ENCODE measurements around the gene COL5A1.

Gene COL5A1

DNA sequence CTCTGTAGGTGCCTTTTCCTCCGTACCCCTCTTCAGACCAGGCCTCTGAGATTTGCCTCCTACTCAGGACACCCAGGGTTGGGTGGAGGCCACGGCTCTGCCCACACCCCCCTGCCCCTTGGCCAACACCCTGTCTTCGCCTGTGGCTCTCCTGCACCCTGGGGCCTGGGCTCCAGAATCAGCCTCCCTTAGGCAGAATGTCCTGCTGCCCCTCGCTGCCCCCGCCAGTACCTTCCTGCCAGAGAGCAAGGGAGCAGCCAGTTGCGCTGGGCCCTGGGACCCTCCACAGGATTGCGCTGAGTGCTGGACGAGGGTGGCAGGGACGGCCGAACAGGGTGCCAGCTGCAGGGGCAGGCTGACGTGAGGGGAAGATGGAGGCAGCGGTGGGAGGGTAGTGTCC, 53.5 kb downstream of the COL5A1 start:
- Mint-ChIP-seq H3K4me3 (no peak overlapping the region), H3K9me3 (no peaks in the 10 kb centered on the region), H3K36me3 (ENCODE audit: low read depth) (peaks cover 7% of the 10 kb centered on the region), H3K27ac (no peak overlapping the region), H3K27me3 (ENCODE audit: low read depth) (no peaks in the 10 kb centered on the region), H3K4me1 (peaks cover 5% of the 10 kb centered on the region)
- TF ChIP-seq, protein P1, sequence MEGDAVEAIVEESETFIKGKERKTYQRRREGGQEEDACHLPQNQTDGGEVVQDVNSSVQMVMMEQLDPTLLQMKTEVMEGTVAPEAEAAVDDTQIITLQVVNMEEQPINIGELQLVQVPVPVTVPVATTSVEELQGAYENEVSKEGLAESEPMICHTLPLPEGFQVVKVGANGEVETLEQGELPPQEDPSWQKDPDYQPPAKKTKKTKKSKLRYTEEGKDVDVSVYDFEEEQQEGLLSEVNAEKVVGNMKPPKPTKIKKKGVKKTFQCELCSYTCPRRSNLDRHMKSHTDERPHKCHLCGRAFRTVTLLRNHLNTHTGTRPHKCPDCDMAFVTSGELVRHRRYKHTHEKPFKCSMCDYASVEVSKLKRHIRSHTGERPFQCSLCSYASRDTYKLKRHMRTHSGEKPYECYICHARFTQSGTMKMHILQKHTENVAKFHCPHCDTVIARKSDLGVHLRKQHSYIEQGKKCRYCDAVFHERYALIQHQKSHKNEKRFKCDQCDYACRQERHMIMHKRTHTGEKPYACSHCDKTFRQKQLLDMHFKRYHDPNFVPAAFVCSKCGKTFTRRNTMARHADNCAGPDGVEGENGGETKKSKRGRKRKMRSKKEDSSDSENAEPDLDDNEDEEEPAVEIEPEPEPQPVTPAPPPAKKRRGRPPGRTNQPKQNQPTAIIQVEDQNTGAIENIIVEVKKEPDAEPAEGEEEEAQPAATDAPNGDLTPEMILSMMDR (IDR thresholded peaks at IDR 0.05; ENCODE audit: unreplicated experiment in 3 of 3), result no peak

DNA sequence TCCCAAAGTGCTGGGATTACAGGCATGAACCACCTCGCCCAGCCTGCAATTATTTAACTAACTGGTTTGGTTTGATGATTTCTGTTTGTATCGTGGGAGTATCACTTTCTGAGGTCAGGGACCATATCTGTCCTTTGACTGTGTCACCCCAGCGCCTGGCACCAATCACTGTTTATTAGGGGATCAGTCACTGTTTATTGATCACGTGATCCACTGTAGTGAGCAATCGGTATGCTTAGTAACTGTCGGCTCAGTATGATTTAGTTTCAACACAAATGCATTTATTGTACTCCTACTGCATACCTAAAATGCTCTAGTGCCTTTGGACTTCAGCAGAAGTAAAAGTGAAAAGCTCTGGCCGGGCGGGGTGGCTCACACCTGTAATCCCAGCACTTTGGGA, 54.8 kb downstream of the COL5A1 start:
- Mint-ChIP-seq H3K4me1 (peaks cover 5% of the 10 kb centered on the region), H3K4me3 (no peak overlapping the region), H3K27me3 (ENCODE audit: low read depth) (no peaks in the 10 kb centered on the region), H3K27ac (no peak overlapping the region), H3K9me3 (no peaks in the 10 kb centered on the region), H3K36me3 (ENCODE audit: low read depth) (peaks cover 18% of the 10 kb centered on the region)
- TF ChIP-seq, protein P1 (IDR thresholded peaks at IDR 0.05; ENCODE audit: unreplicated experiment in 3 of 3), result no peak

DNA sequence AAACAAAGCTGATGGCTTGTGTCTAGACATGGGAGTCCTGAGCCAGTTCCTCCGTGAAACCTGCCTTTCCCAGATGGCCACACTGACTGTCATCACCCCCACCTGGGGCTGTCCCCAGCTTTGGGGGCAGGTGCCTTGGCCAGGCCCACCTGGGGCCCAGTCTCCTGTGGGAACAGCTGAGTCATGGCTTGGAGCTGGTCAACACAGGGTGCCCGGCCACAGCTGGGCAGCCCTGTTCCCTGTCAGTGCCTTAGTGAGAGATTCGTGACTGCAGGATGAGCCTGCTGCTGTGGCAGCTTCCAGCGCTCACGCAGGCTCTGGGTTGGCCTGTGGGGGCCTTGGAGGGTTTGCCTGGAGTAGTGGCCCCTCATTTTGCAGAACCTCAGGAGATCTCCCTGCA, 56.5 kb downstream of the COL5A1 start:
- Mint-ChIP-seq H3K27ac (no peak overlapping the region), H3K9me3 (no peaks in the 10 kb centered on the region), H3K4me3 (no peak overlapping the region), H3K4me1 (peaks cover 10% of the 10 kb centered on the region), H3K36me3 (ENCODE audit: low read depth) (peaks cover 23% of the 10 kb centered on the region), H3K27me3 (ENCODE audit: low read depth) (no peaks in the 10 kb centered on the region)
- TF ChIP-seq, protein P1 (IDR thresholded peaks at IDR 0.05; ENCODE audit: unreplicated experiment in 3 of 3), result no peak

DNA sequence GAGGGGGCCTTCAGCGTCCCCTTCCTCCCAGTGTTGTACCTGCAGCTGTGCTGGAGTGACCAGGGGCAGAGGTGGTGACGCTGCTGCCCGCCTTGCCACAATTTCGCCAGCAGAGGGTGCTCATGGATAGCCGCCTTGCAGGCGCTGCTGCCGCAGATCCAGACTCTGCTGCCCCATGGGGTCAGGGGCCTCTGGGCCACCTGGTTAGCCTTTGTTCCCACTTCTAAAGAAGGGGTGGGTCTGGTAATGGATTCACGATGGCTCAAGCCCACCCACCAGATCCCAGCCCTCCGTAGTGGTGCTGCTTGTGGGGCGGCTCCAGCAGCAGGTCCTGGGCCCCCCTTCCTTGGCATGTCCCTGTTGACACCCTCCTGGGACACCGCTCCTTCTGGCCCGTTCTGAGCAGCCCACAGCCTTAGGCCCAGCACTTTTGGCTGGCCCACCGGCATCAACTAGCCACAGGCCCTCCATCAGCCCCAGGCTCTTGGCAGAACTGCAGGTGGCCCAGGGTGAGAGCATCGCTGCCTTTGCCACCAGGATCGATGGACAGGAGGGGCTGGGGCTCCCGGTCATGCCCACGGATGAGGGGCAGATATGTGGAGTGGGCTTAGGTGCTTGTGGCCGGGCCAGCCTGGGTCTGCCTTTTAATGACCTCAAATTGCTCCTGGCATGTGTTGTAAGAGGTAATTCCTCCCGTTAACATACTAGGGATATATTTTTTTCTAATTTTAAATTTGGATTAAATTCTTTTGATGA, 57.2 kb downstream of the COL5A1 start:
- Mint-ChIP-seq H3K27me3 (ENCODE audit: low read depth) (no peaks in the 10 kb centered on the region), H3K4me1 (peaks cover 10% of the 10 kb centered on the region), H3K27ac (no peak overlapping the region), H3K9me3 (no peaks in the 10 kb centered on the region), H3K36me3 (ENCODE audit: low read depth) (peaks cover 23% of the 10 kb centered on the region), H3K4me3 (no peak overlapping the region)
- TF ChIP-seq, protein P1 (IDR thresholded peaks at IDR 0.05; ENCODE audit: unreplicated experiment in 3 of 3), result peak; percentile 87 to 92 (median 88)

DNA sequence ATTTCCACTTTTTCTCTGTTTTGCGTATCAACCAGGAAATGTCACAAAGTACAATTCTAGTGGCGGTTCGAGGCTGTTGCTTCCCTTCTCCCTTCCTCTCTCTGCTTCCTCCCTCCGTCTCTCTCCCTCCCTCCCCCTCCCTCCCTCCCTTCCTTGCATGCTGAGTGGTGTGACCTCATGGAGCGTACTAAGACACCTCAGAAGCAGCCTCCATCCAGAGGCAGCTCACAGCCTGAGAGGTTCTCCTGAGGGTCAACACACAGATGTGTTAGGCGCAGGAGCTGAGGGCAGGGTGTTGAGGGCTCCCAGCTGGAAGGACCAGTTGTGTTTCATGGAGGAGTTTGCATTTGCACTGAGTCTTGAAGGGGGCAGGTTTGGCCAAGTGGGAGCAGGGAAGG, 57.7 kb downstream of the COL5A1 start:
- Mint-ChIP-seq H3K36me3 (ENCODE audit: low read depth) (peaks cover 23% of the 10 kb centered on the region), H3K27ac (no peak overlapping the region), H3K4me3 (no peak overlapping the region), H3K9me3 (no peaks in the 10 kb centered on the region), H3K27me3 (ENCODE audit: low read depth) (no peaks in the 10 kb centered on the region), H3K4me1 (peaks cover 15% of the 10 kb centered on the region)
- TF ChIP-seq, protein P1 (IDR thresholded peaks at IDR 0.05; ENCODE audit: unreplicated experiment in 3 of 3), result no peak

All from nephron (organoid).